GM12878 (cell line): ENCODE data around the gene ECEL1. TPM values are rescaled to one million over a fixed set of nuclear protein-coding genes. Genes with fewer than 3 reads are reported as not detected.

Experiments used
- ATAC-seq: fragments of 200-7000 bp; cut with Tn5 transposase; 3 replicates; pipeline ENCODE4 v1.9.1; 2020; ENCODE audit warnings: mild to moderate bottlenecking, moderate library complexity
- BruUV-seq: library from RNA; stranded (reverse); fragments of 400-500 nt; replicated peaks from 2 replicates; lab custom pipeline; 2021; lab: Mats Ljungman, UMichigan
- CTCF ChIA-PET: fragments of 300-600 bp; sonication (Branson Sonifier 250); formaldehyde crosslinking; extraction: SDS; loops from one replicate; lab custom pipeline; 2021; ENCODE audit warnings: inconsistent platforms; lab: Yijun Ruan, JAX
- POLR2A ChIA-PET: fragments of 350-600 bp; formaldehyde crosslinking; extraction: SDS; loops from one replicate; lab custom pipeline; 2021; ENCODE audit warnings: inconsistent platforms; lab: Charles Lee
- RAD21 ChIA-PET: fragments of 300-600 bp; sonication (Branson Sonifier 250); formaldehyde crosslinking; loops from one replicate; lab custom pipeline; 2023; ENCODE audit warnings: antibody characterized with exemption; ENCODE audit not compliant: unreplicated experiment; lab: Charles Lee
- SMC1A ChIA-PET: fragments of 300-600 bp; sonication (Branson Sonifier 250); formaldehyde crosslinking; loops from one replicate; lab custom pipeline; 2023; ENCODE audit not compliant: unreplicated experiment, uncharacterized antibody; lab: Charles Lee
- DNase-seq: peaks from one replicate; pipeline ENCODE4 v3.0.0-alpha.2; 2011; ENCODE audit warnings: low read depth, low spot score
- FAIRE-seq: peaks from 3 replicates; lab custom pipeline; 2011; peaks lifted over from hg19 to GRCh38; lab: Jason Lieb, UNC
- H2AFZ ChIP-seq: 2 replicates; pipeline ENCODE4 v1.6.0; 2011; ENCODE audit warnings: low read depth, low read length, control low read depth; ENCODE audit not compliant: control insufficient read depth
- H3K27ac ChIP-seq: 2 replicates; pipeline ENCODE4 v1.5.1; 2011; ENCODE audit warnings: control low read depth; ENCODE audit not compliant: control insufficient read depth, insufficient read depth
- H3K27me3 ChIP-seq, 2 experiments: replicated peaks in 1 of 2; 2 replicates each; pipeline versions ENCODE4 v1.6.0 to v1.6.1; 2011; ENCODE audit warnings: low read length in 1 of 2; ENCODE audit not compliant: control insufficient read depth in 2 of 2, insufficient read depth in 2 of 2
- H3K36me3 ChIP-seq, 2 experiments: 2 replicates each; pipeline ENCODE4 v1.5.1; 2011; ENCODE audit warnings: low read length in 1 of 2; ENCODE audit not compliant: control insufficient read depth in 2 of 2, insufficient read depth in 2 of 2
- H3K4me1 ChIP-seq: 2 replicates; pipeline ENCODE4 v1.6.1; 2011; ENCODE audit warnings: mild to moderate bottlenecking, low read length, moderate library complexity, mixed read lengths; ENCODE audit not compliant: control insufficient read depth, insufficient read depth
- H3K4me2 ChIP-seq: 2 replicates; pipeline ENCODE4 v1.6.0; 2011; ENCODE audit warnings: control low read depth; ENCODE audit not compliant: control insufficient read depth, insufficient read depth
- H3K4me3 ChIP-seq: fragments of 200-600 bp; sonication (generic); 2 replicates; pipeline ENCODE4 v1.5.1; 2016
- H3K79me2 ChIP-seq: 2 replicates; pipeline ENCODE4 v1.6.0; 2011; ENCODE audit warnings: low read length; ENCODE audit not compliant: control insufficient read depth, insufficient read depth
- H3K9ac ChIP-seq: 2 replicates; pipeline ENCODE4 v1.8.0; 2011; ENCODE audit warnings: low read length, control low read depth, mixed read lengths; ENCODE audit not compliant: control insufficient read depth, insufficient read depth
- H3K9me3 ChIP-seq: replicated peaks from 3 replicates; pipeline ENCODE4 v1.5.1; 2011; ENCODE audit warnings: mild to moderate bottlenecking, low read length; ENCODE audit not compliant: control insufficient read depth, insufficient read depth
- H4K20me1 ChIP-seq: 2 replicates; pipeline ENCODE4 v1.6.0; 2011; ENCODE audit not compliant: control insufficient read depth, insufficient read depth
- CBX5 ChIP-seq: sonication (generic); IDR thresholded peaks from 2 replicates; pipeline ENCODE4 v1.6.1; 2016; ENCODE audit warnings: low read depth, moderate library complexity, mild to moderate bottlenecking, inconsistent platforms
- CHD1 ChIP-seq: IDR thresholded peaks from 2 replicates; pipeline ENCODE4 v1.6.1; 2012; ENCODE audit warnings: low read depth, low read length, improper control_type of control experiment
- CREM ChIP-seq: IDR thresholded peaks from 2 replicates; pipeline ENCODE4 v1.6.1; 2014; ENCODE audit warnings: antibody characterized with exemption, low read depth
- KAT2A ChIP-seq: conservative IDR thresholded peaks from 2 replicates; pipeline ENCODE4 v1.6.1; 2011; ENCODE audit warnings: low read depth, low read length; ENCODE audit not compliant: control insufficient read depth
- NFYB ChIP-seq: IDR thresholded peaks from 2 replicates; pipeline ENCODE4 v1.6.1; 2011; ENCODE audit warnings: low read depth, mild to moderate bottlenecking, low read length, improper control_type of control experiment, moderate library complexity; ENCODE audit not compliant: insufficient read depth
- RUNX3 ChIP-seq: IDR thresholded peaks from 2 replicates; pipeline ENCODE4 v1.6.1; 2012; ENCODE audit warnings: low read length, inconsistent platforms
- SIN3A ChIP-seq: IDR thresholded peaks from 2 replicates; pipeline ENCODE4 v1.6.1; 2012; ENCODE audit warnings: low read depth, low read length, improper control_type of control experiment
- SMC3 ChIP-seq: IDR thresholded peaks from 2 replicates; pipeline ENCODE4 v1.6.1; 2011; ENCODE audit warnings: low read length, improper control_type of control experiment, borderline replicate concordance
- SPI1 ChIP-seq: IDR thresholded peaks from 2 replicates; pipeline ENCODE4 v1.6.1; 2011; ENCODE audit warnings: low read depth, mild to moderate bottlenecking, low read length, moderate library complexity, borderline replicate concordance; ENCODE audit not compliant: insufficient read depth
- SREBF2 ChIP-seq: IDR thresholded peaks from 2 replicates; pipeline ENCODE4 v1.6.1; 2012; ENCODE audit warnings: mild to moderate bottlenecking, low read length
- TCF3 ChIP-seq: IDR thresholded peaks from 2 replicates; pipeline ENCODE4 v1.6.1; 2012; ENCODE audit warnings: low read depth, mild to moderate bottlenecking, low read length, borderline replicate concordance; ENCODE audit not compliant: insufficient read depth
- WGBS: methylation state at CpG from one replicate; pipeline ENCODE4 v1.1.6; 2016; ENCODE audit warnings: low lambda C conversion rate; ENCODE audit not compliant: insufficient replicate concordance, insufficient coverage; ENCODE audit errors: missing lambda C conversion rate; 5-methylcytosine and 5-hydroxymethylcytosine counted together
- in situ Hi-C: fragments of 300-500 bp; cut with MboI; formaldehyde crosslinking; loops from 9 replicates; pipeline ENCODE4 v1.14.3; 2018; ENCODE audit warnings: mixed read lengths
- intact Hi-C: fragments of 100-400 bp; cut with micrococcal nuclease; formaldehyde crosslinking; loops from one replicate; pipeline ENCODE4 v1.14.2; 2022; ENCODE audit not compliant: unreplicated experiment
- polyA plus RNA-seq, 11 experiments: library from polyadenylated mRNA; depleted of rRNA in 4 of 11; unstranded in 6 of 11; stranded (reverse) in 5 of 11; fragments of >200 nt; fragmentation: Nextera tagmentation in 4 of 11; fragmentation: Illumina TruSeq in 1 of 11; extraction: Ambion mirVana in 4 of 11; extraction: Trizol in 1 of 11; gene quantifications; 1 replicate in 1 of 11; 2 replicates in 10 of 11; pipeline versions ENCODE4 v1.2.1 to v1.2.3, GENCODE V29; 2011 to 2016; ENCODE audit warnings: inconsistent platforms in 2 of 11, missing spikeins in 2 of 11, low read depth in 1 of 11
- total RNA-seq, 4 experiments: library from RNA; depleted of rRNA in 3 of 4; stranded (reverse); fragments of >200 nt in 3 of 4; fragmentation: Illumina TruSeq in 1 of 4; extraction: Trizol in 1 of 4; gene quantifications; 2 replicates each; pipeline versions ENCODE4 v1.2.1 to v1.2.3, GENCODE V29; 2013 to 2021
- TF ChIP-seq, protein P1 (sequence below): IDR thresholded peaks from 2 replicates; pipeline ENCODE4 v1.6.1; 2012; ENCODE audit warnings: low read length, inconsistent platforms
- TF ChIP-seq, protein P2 (sequence below), 3 experiments: IDR thresholded peaks in 2 of 3; conservative IDR thresholded peaks in 1 of 3; 2 replicates each; pipeline ENCODE4 v1.5.1; 2011; ENCODE audit warnings: low read depth in 3 of 3, low read length in 3 of 3, mild to moderate bottlenecking in 3 of 3, control low read depth in 2 of 3, moderate library complexity in 2 of 3, inconsistent platforms in 1 of 3, mixed read lengths in 1 of 3; ENCODE audit not compliant: control insufficient read depth in 2 of 3, insufficient read depth in 1 of 3; ENCODE audit errors: extremely low read depth in 1 of 3
- TF ChIP-seq, protein P3 (sequence below): IDR thresholded peaks from 2 replicates; pipeline ENCODE4 v1.6.1; 2011; ENCODE audit warnings: borderline replicate concordance, low read depth, mild to moderate bottlenecking, moderate library complexity, low read length; ENCODE audit not compliant: insufficient read depth, poor library complexity, severe bottlenecking
- TF ChIP-seq, protein P4 (sequence below): fragments of 450-650 bp; IDR thresholded peaks from 2 replicates; pipeline ENCODE4 v1.6.1; 2016; ENCODE audit warnings: mild to moderate bottlenecking

Gene ECEL1
- total and polyA plus RNA-seq, 10 of the 15 experiments (the other 5 are each of a cell fraction or from before 2014, with no cell fraction given), result not detected

DNA sequence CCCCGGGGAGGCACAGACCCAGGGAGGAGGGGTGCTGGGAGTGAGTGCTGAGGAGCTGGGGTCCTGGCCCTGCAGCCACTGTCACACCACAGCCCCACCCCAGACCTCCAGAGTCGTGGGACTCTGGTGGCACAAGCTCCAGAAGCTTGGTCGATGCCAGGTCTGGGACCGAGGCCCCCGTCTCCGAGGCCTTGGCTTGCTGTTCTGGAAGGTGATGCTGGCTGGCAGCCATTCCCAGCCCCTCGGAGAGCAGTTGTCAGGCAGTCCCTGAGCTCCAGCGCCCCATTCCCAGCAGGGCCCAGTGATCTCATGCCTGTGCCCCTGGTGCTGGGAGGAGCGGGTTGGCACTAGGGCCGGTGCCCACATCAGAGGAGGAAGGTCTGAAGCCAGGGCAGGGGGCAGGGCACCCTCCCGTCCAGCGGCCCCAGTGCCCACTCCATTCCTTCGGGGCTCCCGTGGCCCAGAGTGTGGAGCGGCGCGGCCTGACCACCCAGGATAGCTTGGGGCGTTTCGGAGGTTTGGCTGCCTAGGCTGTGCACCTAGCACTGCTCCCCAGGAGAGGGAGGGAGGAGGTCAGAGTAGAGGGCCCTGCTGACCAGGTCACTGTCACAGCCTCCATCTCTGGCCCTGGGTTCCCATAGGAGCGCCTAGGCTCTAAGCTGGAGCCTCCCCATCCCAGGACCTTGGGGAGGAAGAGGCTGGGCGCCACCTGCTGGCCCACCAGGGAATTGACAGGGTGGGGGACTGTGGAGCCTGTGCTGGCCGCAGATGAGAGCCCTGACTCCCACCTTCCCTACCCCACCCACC is 48.5 kb downstream of the ECEL1 start:
- Histone ChIP-seq H4K20me1 (no peaks in the 10 kb centered on the region), H3K4me2 (no peak overlapping the region), H3K9ac (no peak overlapping the region), H3K79me2 (no peaks in the 10 kb centered on the region), H3K27me3 (no peaks in the 10 kb centered on the region; a peak in 3 of 4 replicates), H3K4me1 (no peaks in the 10 kb centered on the region; the same call in 1 of the 2 replicates), H2AFZ (no peak overlapping the region), H3K4me3 (no peak overlapping the region), H3K9me3 (no peaks in the 10 kb centered on the region), H3K27ac (no peak overlapping the region), H3K36me3 (no peaks in the 10 kb centered on the region)
- POLR2A ChIA-PET, result no interaction called here
- FAIRE-seq (peak; percentile 92), ATAC-seq (peak; percentile 71), DNase-seq (no peak)
- WGBS, result 44% methylated on average over 20 of the region's 22 CpGs
- CTCF ChIA-PET, result interaction anchor here (0.6 to 1.5 kb wide), 10 partner anchors 9 to 586 kb away, joined by 3 to 6 read pairs (median 3); no protein-coding TSS in a partner anchor
- no TSS peak for BruUV-seq
- RAD21 ChIA-PET, result interaction anchor here (1.2 kb wide), 1 partner anchor 99 kb away, joined by 4 read pairs; no protein-coding TSS in a partner anchor
- intact Hi-C loops, result no loop called here
- SMC1A ChIA-PET, result no interaction called here
- in situ Hi-C loops, result no loop called here
- TF ChIP-seq SIN3A, result no peak
- no peak for TF ChIP-seq SREBF2
- no peak for TF ChIP-seq CHD1
- TF ChIP-seq, protein P1, sequence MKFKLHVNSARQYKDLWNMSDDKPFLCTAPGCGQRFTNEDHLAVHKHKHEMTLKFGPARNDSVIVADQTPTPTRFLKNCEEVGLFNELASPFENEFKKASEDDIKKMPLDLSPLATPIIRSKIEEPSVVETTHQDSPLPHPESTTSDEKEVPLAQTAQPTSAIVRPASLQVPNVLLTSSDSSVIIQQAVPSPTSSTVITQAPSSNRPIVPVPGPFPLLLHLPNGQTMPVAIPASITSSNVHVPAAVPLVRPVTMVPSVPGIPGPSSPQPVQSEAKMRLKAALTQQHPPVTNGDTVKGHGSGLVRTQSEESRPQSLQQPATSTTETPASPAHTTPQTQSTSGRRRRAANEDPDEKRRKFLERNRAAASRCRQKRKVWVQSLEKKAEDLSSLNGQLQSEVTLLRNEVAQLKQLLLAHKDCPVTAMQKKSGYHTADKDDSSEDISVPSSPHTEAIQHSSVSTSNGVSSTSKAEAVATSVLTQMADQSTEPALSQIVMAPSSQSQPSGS, result no peak
- 0 out of 2 replicates have a peak, but pooled peaks have one; percentile 2 for TF ChIP-seq SMC3
- no peak for TF ChIP-seq RUNX3
- TF ChIP-seq, protein P2, sequence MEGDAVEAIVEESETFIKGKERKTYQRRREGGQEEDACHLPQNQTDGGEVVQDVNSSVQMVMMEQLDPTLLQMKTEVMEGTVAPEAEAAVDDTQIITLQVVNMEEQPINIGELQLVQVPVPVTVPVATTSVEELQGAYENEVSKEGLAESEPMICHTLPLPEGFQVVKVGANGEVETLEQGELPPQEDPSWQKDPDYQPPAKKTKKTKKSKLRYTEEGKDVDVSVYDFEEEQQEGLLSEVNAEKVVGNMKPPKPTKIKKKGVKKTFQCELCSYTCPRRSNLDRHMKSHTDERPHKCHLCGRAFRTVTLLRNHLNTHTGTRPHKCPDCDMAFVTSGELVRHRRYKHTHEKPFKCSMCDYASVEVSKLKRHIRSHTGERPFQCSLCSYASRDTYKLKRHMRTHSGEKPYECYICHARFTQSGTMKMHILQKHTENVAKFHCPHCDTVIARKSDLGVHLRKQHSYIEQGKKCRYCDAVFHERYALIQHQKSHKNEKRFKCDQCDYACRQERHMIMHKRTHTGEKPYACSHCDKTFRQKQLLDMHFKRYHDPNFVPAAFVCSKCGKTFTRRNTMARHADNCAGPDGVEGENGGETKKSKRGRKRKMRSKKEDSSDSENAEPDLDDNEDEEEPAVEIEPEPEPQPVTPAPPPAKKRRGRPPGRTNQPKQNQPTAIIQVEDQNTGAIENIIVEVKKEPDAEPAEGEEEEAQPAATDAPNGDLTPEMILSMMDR (IDR thresholded peaks at IDR 0.05 in 2 of 3, conservative IDR thresholded peaks at IDR 0.05 in 1 of 3; ENCODE audit: control insufficient read depth in 2 of 3, extremely low read depth in 1 of 3, insufficient read depth in 1 of 3, low read depth in 3 of 3, low read length in 3 of 3), result peak in 2 of 3 experiments; percentile 41 to 46; a peak in 3 of 6 replicates
- TF ChIP-seq NFYB, result no peak
- no peak for TF ChIP-seq TCF3
- TF ChIP-seq, protein P3, sequence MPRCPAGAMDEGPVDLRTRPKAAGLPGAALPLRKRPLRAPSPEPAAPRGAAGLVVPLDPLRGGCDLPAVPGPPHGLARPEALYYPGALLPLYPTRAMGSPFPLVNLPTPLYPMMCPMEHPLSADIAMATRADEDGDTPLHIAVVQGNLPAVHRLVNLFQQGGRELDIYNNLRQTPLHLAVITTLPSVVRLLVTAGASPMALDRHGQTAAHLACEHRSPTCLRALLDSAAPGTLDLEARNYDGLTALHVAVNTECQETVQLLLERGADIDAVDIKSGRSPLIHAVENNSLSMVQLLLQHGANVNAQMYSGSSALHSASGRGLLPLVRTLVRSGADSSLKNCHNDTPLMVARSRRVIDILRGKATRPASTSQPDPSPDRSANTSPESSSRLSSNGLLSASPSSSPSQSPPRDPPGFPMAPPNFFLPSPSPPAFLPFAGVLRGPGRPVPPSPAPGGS, result no peak
- TF ChIP-seq, protein P4, sequence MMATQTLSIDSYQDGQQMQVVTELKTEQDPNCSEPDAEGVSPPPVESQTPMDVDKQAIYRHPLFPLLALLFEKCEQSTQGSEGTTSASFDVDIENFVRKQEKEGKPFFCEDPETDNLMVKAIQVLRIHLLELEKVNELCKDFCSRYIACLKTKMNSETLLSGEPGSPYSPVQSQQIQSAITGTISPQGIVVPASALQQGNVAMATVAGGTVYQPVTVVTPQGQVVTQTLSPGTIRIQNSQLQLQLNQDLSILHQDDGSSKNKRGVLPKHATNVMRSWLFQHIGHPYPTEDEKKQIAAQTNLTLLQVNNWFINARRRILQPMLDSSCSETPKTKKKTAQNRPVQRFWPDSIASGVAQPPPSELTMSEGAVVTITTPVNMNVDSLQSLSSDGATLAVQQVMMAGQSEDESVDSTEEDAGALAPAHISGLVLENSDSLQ, result no peak
- no peak for TF ChIP-seq CBX5
- no peak for TF ChIP-seq SPI1
- TF ChIP-seq KAT2A, result no peak
- no peak for TF ChIP-seq CREM
